ENCODE results near the gene NR3C1. TPM values are rescaled to one million over a fixed set of nuclear protein-coding genes. Genes with fewer than 3 reads are reported as not detected.

Gene NR3C1
- total RNA-seq, 1 experiment from 2014 or later = 31.4 TPM

DNA sequence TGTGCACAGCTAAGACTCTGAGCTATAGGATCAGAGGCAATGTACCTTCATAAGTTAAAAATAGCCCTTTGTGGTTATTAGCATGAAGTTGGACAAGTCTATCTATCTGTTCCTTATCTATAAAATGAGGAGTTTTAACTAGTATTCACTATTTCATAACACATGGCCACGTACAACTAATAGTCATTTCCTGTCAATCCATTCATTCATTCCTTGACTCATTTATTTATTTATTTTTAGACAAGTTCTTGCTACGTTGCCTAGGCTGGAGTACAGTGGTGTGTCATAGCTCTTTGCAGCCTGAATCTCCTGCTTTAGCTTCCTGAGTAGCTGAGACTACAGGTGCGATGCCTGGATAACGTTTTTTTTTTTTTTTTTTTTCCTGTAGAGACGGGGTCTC, 92.1 kb downstream of the NR3C1 start:
- Mint-ChIP-seq H3K9me3 (no peaks in the 10 kb centered on the region), H3K4me1 (peaks cover 0 to 4% of the 10 kb centered on the region in 2 experiments; a peak in 2 of 4 replicates), H3K4me3 (no peak overlapping the region), H3K36me3 (ENCODE audit: insufficient read depth in 1 of 3, low read depth in 3 of 3) (peaks cover 15 to 22% (median 17%) of the 10 kb centered on the region in 3 experiments; a peak in 5 of 7 replicates), H3K27ac (no peak overlapping the region), H3K27me3 (ENCODE audit: low read depth) (no peaks in the 10 kb centered on the region)
- no peaks in the 10 kb centered on the region for H3K9me3 ChIP-seq (ENCODE audit: control insufficient read depth, low read depth, low read length)
- no peak overlapping the region for H3K18ac ChIP-seq (ENCODE audit: insufficient read length, low read depth, low read length)
- H3K4ac ChIP-seq (ENCODE audit: low read depth, low read length) = no peak overlapping the region
- H3K9ac ChIP-seq (ENCODE audit: extremely low read depth, insufficient read length, low read length) = no peak overlapping the region
- H2BK20ac ChIP-seq (ENCODE audit: low read depth, low read length, poor library complexity, severe bottlenecking) = no peak overlapping the region
- H3K27ac ChIP-seq (ENCODE audit: insufficient read length, low read depth, low read length) = no peak overlapping the region
- no peaks in the 10 kb centered on the region for H3K27me3 ChIP-seq (ENCODE audit: insufficient read depth, low read length)
- H4K8ac ChIP-seq (replicated peaks; ENCODE audit: insufficient read length, low read depth, low read length) = no peak overlapping the region
- DNase-seq = no peak
- H2BK120ac ChIP-seq (ENCODE audit: low read depth, low read length, poor library complexity, severe bottlenecking) = no peak overlapping the region
- no peaks in the 10 kb centered on the region for H3K4me1 ChIP-seq (ENCODE audit: insufficient read depth, low read length)
- no peak overlapping the region for H3K56ac ChIP-seq (ENCODE audit: insufficient read length, low read depth, low read length)
- H4K5ac ChIP-seq (ENCODE audit: insufficient read length, low read depth, low read length) = no peak overlapping the region
- no peak overlapping the region for H2AK5ac ChIP-seq (ENCODE audit: insufficient read length, low read length)
- no peak overlapping the region for H2BK12ac ChIP-seq (ENCODE audit: insufficient read length, low read depth, low read length)
- H3K23ac ChIP-seq (ENCODE audit: insufficient read length, low read depth, low read length) = no peak overlapping the region
- TF ChIP-seq, protein P1, sequence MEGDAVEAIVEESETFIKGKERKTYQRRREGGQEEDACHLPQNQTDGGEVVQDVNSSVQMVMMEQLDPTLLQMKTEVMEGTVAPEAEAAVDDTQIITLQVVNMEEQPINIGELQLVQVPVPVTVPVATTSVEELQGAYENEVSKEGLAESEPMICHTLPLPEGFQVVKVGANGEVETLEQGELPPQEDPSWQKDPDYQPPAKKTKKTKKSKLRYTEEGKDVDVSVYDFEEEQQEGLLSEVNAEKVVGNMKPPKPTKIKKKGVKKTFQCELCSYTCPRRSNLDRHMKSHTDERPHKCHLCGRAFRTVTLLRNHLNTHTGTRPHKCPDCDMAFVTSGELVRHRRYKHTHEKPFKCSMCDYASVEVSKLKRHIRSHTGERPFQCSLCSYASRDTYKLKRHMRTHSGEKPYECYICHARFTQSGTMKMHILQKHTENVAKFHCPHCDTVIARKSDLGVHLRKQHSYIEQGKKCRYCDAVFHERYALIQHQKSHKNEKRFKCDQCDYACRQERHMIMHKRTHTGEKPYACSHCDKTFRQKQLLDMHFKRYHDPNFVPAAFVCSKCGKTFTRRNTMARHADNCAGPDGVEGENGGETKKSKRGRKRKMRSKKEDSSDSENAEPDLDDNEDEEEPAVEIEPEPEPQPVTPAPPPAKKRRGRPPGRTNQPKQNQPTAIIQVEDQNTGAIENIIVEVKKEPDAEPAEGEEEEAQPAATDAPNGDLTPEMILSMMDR (conservative IDR thresholded peaks at IDR 0.05) = no peak
- no peaks in the 10 kb centered on the region for H3K79me1 ChIP-seq (ENCODE audit: insufficient read depth, low read depth, low read length, poor library complexity, severe bottlenecking)
- H2BK15ac ChIP-seq (ENCODE audit: low read depth, low read length) = no peak overlapping the region
- H2BK5ac ChIP-seq (ENCODE audit: insufficient read length, low read length) = no peak overlapping the region
- H3K23me2 ChIP-seq (ENCODE audit: insufficient read length, low read depth, low read length, poor library complexity, severe bottlenecking) = no peaks in the 10 kb centered on the region
- no peak overlapping the region for H2AFZ ChIP-seq (ENCODE audit: low read length)
- no peaks in the 10 kb centered on the region for H4K20me1 ChIP-seq (ENCODE audit: control insufficient read depth, insufficient read depth, insufficient read length)
- H3K79me2 ChIP-seq (ENCODE audit: insufficient read depth, low read length) = no peaks in the 10 kb centered on the region
- no peak overlapping the region for H4K91ac ChIP-seq (ENCODE audit: insufficient read length, low read depth, low read length)
- H3K14ac ChIP-seq (ENCODE audit: insufficient read depth, low read length) = no peak overlapping the region
- no peak overlapping the region for H3K4me2 ChIP-seq (ENCODE audit: insufficient read depth, insufficient read length, low read length)
- H3T11ph ChIP-seq (ENCODE audit: low read length) = no peak overlapping the region
- no CpG with 5 or more reads among the region's 5 CpGs for WGBS (ENCODE audit: extremely low coverage, insufficient read length, low lambda C conversion rate)

Measured in H9 (cell line).